GM23338 (cell line): Measurements from ENCODE around the gene MYLK. TPM values are rescaled to one million over a fixed set of nuclear protein-coding genes. Genes with fewer than 3 reads are reported as not detected.
A peak's percentile ranks its signal among the peaks of the same experiment; 100 is the strongest.

Source experiments
- ATAC-seq: fragments of 200-7000 bp; cut with Tn5 transposase; 3 replicates; pipeline ENCODE4 v1.9.1; 2020
- DNase-seq: peaks from one replicate; pipeline ENCODE4 v3.0.0-alpha.2; 2015; ENCODE audit warnings: low spot score
- H2AFZ ChIP-seq: fragments of 200-600 bp; sonication (generic); 2 replicates; pipeline ENCODE4 v1.8.0; 2016; ENCODE audit warnings: antibody characterized with exemption, mild to moderate bottlenecking, moderate library complexity
- H3F3A ChIP-seq: fragments of 200-600 bp; sonication (generic); replicated peaks from 2 replicates; pipeline ENCODE4 v1.8.0; 2017; ENCODE audit warnings: antibody characterized with exemption, mixed run types, low read depth
- H3K27ac ChIP-seq: fragments of 200-600 bp; sonication (generic); 2 replicates; pipeline ENCODE4 v1.6.1; 2016; ENCODE audit warnings: low read depth
- H3K27me3 ChIP-seq: fragments of 200-600 bp; sonication (generic); 2 replicates; pipeline ENCODE4 v1.8.0; 2016; ENCODE audit warnings: mild to moderate bottlenecking, mixed run types, moderate library complexity; ENCODE audit not compliant: insufficient read depth
- H3K36me3 ChIP-seq: fragments of 200-600 bp; sonication (generic); 2 replicates; pipeline ENCODE4 v1.8.0; 2016; ENCODE audit warnings: mild to moderate bottlenecking; ENCODE audit not compliant: insufficient read depth
- H3K4me1 ChIP-seq: fragments of 200-600 bp; sonication (generic); 2 replicates; pipeline ENCODE4 v1.8.0; 2016; ENCODE audit warnings: mild to moderate bottlenecking, moderate library complexity; ENCODE audit not compliant: insufficient read depth
- H3K4me2 ChIP-seq: fragments of 200-600 bp; sonication (generic); 2 replicates; pipeline ENCODE4 v1.7.1; 2017; ENCODE audit warnings: mixed run types
- H3K4me3 ChIP-seq: fragments of 200-600 bp; sonication (generic); 2 replicates; pipeline ENCODE4 v1.6.1; 2016; ENCODE audit warnings: mixed run types
- H3K79me2 ChIP-seq: fragments of 200-600 bp; sonication (generic); replicated peaks from 2 replicates; pipeline ENCODE4 v1.8.0; 2017; ENCODE audit warnings: mild to moderate bottlenecking; ENCODE audit not compliant: insufficient read depth
- H3K9me2 ChIP-seq: fragments of 200-600 bp; sonication (generic); 2 replicates; pipeline ENCODE4 v1.8.0; 2017; ENCODE audit not compliant: insufficient read depth
- H4K20me1 ChIP-seq: fragments of 200-600 bp; sonication (generic); replicated peaks from 2 replicates; pipeline ENCODE4 v1.8.0; 2017; ENCODE audit warnings: mild to moderate bottlenecking; ENCODE audit not compliant: insufficient read depth
- H3K27ac Mint-ChIP-seq: 2 replicates; pipeline ENCODE4 v1.8.0; 2020; ENCODE audit warnings: inconsistent platforms, mild to moderate bottlenecking, moderate library complexity, mixed read lengths
- H3K27me3 Mint-ChIP-seq: 3 replicates; pipeline ENCODE4 v1.8.0; 2022; ENCODE audit warnings: low read depth, mild to moderate bottlenecking, moderate library complexity, mixed read lengths, inconsistent platforms; ENCODE audit not compliant: insufficient read depth, poor library complexity
- H3K36me3 Mint-ChIP-seq: 3 replicates; pipeline ENCODE4 v1.8.0; 2021; ENCODE audit warnings: low read depth, mild to moderate bottlenecking, inconsistent platforms, moderate library complexity, mixed read lengths
- H3K4me1 Mint-ChIP-seq: 3 replicates; pipeline ENCODE4 v1.8.0; 2020; ENCODE audit warnings: mild to moderate bottlenecking, inconsistent platforms, mixed read lengths
- H3K4me3 Mint-ChIP-seq: 3 replicates; pipeline ENCODE4 v1.8.0; 2021; ENCODE audit warnings: moderate library complexity, mild to moderate bottlenecking, inconsistent platforms, mixed read lengths
- H3K9me3 Mint-ChIP-seq: 3 replicates; pipeline ENCODE4 v1.8.0; 2020; ENCODE audit warnings: moderate library complexity, mild to moderate bottlenecking, inconsistent platforms, mixed read lengths
- CREB1 ChIP-seq: fragments of 250-450 bp; sonication (Bioruptor Pico); IDR thresholded peaks from 2 replicates; pipeline ENCODE4 v1.5.0; 2020; ENCODE audit warnings: low read depth, mild to moderate bottlenecking, moderate library complexity
- CTCF ChIP-seq, 2 experiments: fragments of 200-600 bp in 1 of 2; sonication (generic) in 1 of 2; conservative IDR thresholded peaks; 2 replicates each; pipeline versions ENCODE4 v1.5.1 to v1.6.1; 2016 to 2017; ENCODE audit warnings: antibody characterized with exemption in 2 of 2, low read depth in 2 of 2, mild to moderate bottlenecking in 2 of 2, moderate library complexity in 1 of 2
- EZH2 ChIP-seq: fragments of 200-600 bp; sonication (generic); IDR thresholded peaks from one replicate; pipeline ENCODE4 v1.8.0; 2017; ENCODE audit warnings: antibody characterized with exemption, mild to moderate bottlenecking, low read depth; ENCODE audit not compliant: unreplicated experiment
- EZH2phosphoT487 ChIP-seq: fragments of 200-600 bp; sonication (generic); IDR thresholded peaks from one replicate; pipeline ENCODE4 v1.8.1; 2018; ENCODE audit warnings: antibody characterized with exemption; ENCODE audit not compliant: unreplicated experiment
- JUNB ChIP-seq: IDR thresholded peaks from one replicate; pipeline ENCODE4 v1.6.1; 2016; ENCODE audit warnings: antibody characterized with exemption; ENCODE audit not compliant: unreplicated experiment
- ZNF114 ChIP-seq: fragments of 250-450 bp; sonication (Bioruptor Pico); IDR thresholded peaks from 2 replicates; pipeline ENCODE4 v1.5.0; 2020; ENCODE audit warnings: mild to moderate bottlenecking, moderate library complexity
- ZNF331 ChIP-seq: fragments of 250-450 bp; sonication (Bioruptor Pico); IDR thresholded peaks from 2 replicates; pipeline ENCODE4 v1.5.0; 2020; ENCODE audit warnings: low read depth, mild to moderate bottlenecking, moderate library complexity
- polyA plus RNA-seq: library from polyadenylated mRNA; unstranded; fragments of >200 nt; fragmentation: Nextera tagmentation; extraction: Ambion mirVana; gene quantifications from 2 replicates; pipeline ENCODE4 v1.2.1, GENCODE V29; 2016
- total RNA-seq: library from RNA; depleted of rRNA; stranded (reverse); fragments of >200 nt; shearing (Covaris generic); gene quantifications from 2 replicates; pipeline ENCODE4 v1.2.3, GENCODE V29; 2014
- TF ChIP-seq, protein P1 (sequence below): IDR thresholded peaks from one replicate; pipeline ENCODE4 v1.6.1; 2018; ENCODE audit warnings: antibody characterized with exemption; ENCODE audit not compliant: unreplicated experiment
- TF ChIP-seq, protein P2 (sequence below): IDR thresholded peaks from 2 replicates; pipeline ENCODE4 v1.6.1; 2016; ENCODE audit warnings: antibody characterized with exemption
- TF ChIP-seq, protein P3 (sequence below): fragments of 250-450 bp; sonication (Bioruptor Pico); IDR thresholded peaks from 2 replicates; pipeline ENCODE4 v1.5.0; 2020; ENCODE audit warnings: mild to moderate bottlenecking, moderate library complexity

The MYLK gene
- total and polyA plus RNA-seq, 2 experiments from 2014 or later = 11.5 to 17.9 TPM

- TF ChIP-seq CTCF (conservative IDR thresholded peaks at IDR 0.05; ENCODE audit: low read depth in 2 of 2) (no peak), EZH2phosphoT487 (no peak), EZH2 (no peak), ZNF331 (no peak), CREB1 (no peak), JUNB (no peak), ZNF114 (CRISPR knock-in tag) (no peak)
- TF ChIP-seq, protein P1, sequence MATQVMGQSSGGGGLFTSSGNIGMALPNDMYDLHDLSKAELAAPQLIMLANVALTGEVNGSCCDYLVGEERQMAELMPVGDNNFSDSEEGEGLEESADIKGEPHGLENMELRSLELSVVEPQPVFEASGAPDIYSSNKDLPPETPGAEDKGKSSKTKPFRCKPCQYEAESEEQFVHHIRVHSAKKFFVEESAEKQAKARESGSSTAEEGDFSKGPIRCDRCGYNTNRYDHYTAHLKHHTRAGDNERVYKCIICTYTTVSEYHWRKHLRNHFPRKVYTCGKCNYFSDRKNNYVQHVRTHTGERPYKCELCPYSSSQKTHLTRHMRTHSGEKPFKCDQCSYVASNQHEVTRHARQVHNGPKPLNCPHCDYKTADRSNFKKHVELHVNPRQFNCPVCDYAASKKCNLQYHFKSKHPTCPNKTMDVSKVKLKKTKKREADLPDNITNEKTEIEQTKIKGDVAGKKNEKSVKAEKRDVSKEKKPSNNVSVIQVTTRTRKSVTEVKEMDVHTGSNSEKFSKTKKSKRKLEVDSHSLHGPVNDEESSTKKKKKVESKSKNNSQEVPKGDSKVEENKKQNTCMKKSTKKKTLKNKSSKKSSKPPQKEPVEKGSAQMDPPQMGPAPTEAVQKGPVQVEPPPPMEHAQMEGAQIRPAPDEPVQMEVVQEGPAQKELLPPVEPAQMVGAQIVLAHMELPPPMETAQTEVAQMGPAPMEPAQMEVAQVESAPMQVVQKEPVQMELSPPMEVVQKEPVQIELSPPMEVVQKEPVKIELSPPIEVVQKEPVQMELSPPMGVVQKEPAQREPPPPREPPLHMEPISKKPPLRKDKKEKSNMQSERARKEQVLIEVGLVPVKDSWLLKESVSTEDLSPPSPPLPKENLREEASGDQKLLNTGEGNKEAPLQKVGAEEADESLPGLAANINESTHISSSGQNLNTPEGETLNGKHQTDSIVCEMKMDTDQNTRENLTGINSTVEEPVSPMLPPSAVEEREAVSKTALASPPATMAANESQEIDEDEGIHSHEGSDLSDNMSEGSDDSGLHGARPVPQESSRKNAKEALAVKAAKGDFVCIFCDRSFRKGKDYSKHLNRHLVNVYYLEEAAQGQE = no peak
- TF ChIP-seq, protein P2, sequence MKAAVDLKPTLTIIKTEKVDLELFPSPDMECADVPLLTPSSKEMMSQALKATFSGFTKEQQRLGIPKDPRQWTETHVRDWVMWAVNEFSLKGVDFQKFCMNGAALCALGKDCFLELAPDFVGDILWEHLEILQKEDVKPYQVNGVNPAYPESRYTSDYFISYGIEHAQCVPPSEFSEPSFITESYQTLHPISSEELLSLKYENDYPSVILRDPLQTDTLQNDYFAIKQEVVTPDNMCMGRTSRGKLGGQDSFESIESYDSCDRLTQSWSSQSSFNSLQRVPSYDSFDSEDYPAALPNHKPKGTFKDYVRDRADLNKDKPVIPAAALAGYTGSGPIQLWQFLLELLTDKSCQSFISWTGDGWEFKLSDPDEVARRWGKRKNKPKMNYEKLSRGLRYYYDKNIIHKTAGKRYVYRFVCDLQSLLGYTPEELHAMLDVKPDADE = no peak
These were observed 79.5 kb downstream of the MYLK start (continued) for GRCh38 chr3:123804676-123805075.

DNA sequence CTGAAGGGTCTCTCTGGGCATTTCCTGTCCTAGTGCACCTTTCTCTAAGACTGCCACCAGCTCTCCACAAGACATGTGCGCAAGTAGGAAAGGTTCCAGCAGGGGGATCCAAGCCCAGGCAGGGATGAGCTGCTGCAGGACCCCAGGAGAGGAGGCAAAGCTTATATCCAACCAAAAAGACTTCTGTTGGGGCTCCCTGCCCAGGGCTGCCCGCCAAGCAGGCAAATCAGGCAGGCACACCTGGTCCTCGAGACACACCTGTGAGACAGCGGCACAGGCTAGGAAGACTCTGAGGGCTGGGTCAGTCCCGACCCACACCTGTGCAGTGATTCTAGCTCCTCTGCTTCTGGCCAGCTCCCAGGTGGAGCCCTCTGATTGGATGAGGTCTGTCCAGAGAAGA is 80.6 kb downstream of the MYLK start:
- H3K79me2 ChIP-seq = no peaks in the 10 kb centered on the region
- Mint-ChIP-seq H3K4me3 (no peak overlapping the region), H3K27me3 (peaks cover 2% of the 10 kb centered on the region), H3K36me3 (no peaks in the 10 kb centered on the region), H3K9me3 (no peaks in the 10 kb centered on the region), H3K4me1 (peaks cover 8% of the 10 kb centered on the region; the same call in 2 of the 3 replicates), H3K27ac (no peak overlapping the region)
- H3K27ac ChIP-seq = no peak overlapping the region
- no peaks in the 10 kb centered on the region for H3K36me3 ChIP-seq
- peak; percentile 64 for DNase-seq
- H4K20me1 ChIP-seq = no peaks in the 10 kb centered on the region; the same call in 1 of the 2 replicates
- no peaks in the 10 kb centered on the region for H3F3A ChIP-seq
- no peaks in the 10 kb centered on the region for H3K9me2 ChIP-seq
- H2AFZ ChIP-seq = no peak overlapping the region
- no peaks in the 10 kb centered on the region for H3K4me1 ChIP-seq
- TF ChIP-seq, protein P3, sequence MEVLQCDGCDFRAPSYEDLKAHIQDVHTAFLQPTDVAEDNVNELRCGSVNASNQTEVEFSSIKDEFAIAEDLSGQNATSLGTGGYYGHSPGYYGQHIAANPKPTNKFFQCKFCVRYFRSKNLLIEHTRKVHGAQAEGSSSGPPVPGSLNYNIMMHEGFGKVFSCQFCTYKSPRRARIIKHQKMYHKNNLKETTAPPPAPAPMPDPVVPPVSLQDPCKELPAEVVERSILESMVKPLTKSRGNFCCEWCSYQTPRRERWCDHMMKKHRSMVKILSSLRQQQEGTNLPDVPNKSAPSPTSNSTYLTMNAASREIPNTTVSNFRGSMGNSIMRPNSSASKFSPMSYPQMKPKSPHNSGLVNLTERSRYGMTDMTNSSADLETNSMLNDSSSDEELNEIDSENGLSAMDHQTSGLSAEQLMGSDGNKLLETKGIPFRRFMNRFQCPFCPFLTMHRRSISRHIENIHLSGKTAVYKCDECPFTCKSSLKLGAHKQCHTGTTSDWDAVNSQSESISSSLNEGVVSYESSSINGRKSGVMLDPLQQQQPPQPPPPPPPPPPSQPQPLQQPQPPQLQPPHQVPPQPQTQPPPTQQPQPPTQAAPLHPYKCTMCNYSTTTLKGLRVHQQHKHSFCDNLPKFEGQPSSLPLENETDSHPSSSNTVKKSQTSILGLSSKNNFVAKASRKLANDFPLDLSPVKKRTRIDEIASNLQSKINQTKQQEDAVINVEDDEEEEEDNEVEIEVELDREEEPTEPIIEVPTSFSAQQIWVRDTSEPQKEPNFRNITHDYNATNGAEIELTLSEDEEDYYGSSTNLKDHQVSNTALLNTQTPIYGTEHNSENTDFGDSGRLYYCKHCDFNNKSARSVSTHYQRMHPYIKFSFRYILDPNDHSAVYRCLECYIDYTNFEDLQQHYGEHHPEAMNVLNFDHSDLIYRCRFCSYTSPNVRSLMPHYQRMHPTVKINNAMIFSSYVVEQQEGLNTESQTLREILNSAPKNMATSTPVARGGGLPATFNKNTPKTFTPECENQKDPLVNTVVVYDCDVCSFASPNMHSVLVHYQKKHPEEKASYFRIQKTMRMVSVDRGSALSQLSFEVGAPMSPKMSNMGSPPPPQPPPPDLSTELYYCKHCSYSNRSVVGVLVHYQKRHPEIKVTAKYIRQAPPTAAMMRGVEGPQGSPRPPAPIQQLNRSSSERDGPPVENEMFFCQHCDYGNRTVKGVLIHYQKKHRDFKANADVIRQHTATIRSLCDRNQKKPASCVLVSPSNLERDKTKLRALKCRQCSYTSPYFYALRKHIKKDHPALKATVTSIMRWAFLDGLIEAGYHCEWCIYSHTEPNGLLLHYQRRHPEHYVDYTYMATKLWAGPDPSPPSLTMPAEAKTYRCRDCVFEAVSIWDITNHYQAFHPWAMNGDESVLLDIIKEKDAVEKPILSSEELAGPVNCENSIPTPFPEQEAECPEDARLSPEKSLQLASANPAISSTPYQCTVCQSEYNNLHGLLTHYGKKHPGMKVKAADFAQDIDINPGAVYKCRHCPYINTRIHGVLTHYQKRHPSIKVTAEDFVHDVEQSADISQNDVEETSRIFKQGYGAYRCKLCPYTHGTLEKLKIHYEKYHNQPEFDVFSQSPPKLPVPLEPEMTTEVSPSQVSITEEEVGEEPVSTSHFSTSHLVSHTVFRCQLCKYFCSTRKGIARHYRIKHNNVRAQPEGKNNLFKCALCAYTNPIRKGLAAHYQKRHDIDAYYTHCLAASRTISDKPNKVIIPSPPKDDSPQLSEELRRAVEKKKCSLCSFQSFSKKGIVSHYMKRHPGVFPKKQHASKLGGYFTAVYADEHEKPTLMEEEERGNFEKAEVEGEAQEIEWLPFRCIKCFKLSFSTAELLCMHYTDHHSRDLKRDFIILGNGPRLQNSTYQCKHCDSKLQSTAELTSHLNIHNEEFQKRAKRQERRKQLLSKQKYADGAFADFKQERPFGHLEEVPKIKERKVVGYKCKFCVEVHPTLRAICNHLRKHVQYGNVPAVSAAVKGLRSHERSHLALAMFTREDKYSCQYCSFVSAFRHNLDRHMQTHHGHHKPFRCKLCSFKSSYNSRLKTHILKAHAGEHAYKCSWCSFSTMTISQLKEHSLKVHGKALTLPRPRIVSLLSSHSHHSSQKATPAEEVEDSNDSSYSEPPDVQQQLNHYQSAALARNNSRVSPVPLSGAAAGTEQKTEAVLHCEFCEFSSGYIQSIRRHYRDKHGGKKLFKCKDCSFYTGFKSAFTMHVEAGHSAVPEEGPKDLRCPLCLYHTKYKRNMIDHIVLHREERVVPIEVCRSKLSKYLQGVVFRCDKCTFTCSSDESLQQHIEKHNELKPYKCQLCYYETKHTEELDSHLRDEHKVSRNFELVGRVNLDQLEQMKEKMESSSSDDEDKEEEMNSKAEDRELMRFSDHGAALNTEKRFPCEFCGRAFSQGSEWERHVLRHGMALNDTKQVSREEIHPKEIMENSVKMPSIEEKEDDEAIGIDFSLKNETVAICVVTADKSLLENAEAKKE (CRISPR knock-in tag) = no peak
- peak; percentile 23 to 25; a peak in 3 of 4 replicates for TF ChIP-seq CTCF (conservative IDR thresholded peaks at IDR 0.05; ENCODE audit: low read depth in 2 of 2)
- H3K4me3 ChIP-seq = no peak overlapping the region
- H3K27me3 ChIP-seq = no peaks in the 10 kb centered on the region
- no peak overlapping the region for H3K4me2 ChIP-seq
- peak; percentile 67 for ATAC-seq
